Chondrocyte (in vitro differentiated cells): Measurements from ENCODE around the gene PDE4D. TPM values are rescaled to one million over a fixed set of nuclear protein-coding genes. Genes with fewer than 3 reads are reported as not detected.

Experiments used
- DNase-seq: peaks from one replicate; pipeline ENCODE4 v3.0.0; 2021; ENCODE audit warnings: mixed read lengths, low spot score
- H3K27ac Mint-ChIP-seq: one replicate; pipeline ENCODE4 v1.8.0; 2021; ENCODE audit warnings: mild to moderate bottlenecking, moderate library complexity, mixed read lengths; ENCODE audit not compliant: unreplicated experiment
- H3K27me3 Mint-ChIP-seq: 2 replicates; pipeline ENCODE4 v1.8.0; 2021; ENCODE audit warnings: low read depth, mixed read lengths
- H3K36me3 Mint-ChIP-seq: 2 replicates; pipeline ENCODE4 v1.8.0; 2021; ENCODE audit warnings: low read depth, mixed read lengths
- H3K4me1 Mint-ChIP-seq: 2 replicates; pipeline ENCODE4 v1.8.0; 2021; ENCODE audit warnings: low read depth, mild to moderate bottlenecking, mixed read lengths
- H3K4me3 Mint-ChIP-seq: one replicate; pipeline ENCODE4 v1.8.0; 2021; ENCODE audit warnings: mild to moderate bottlenecking, moderate library complexity, mixed read lengths; ENCODE audit not compliant: unreplicated experiment
- H3K9me3 Mint-ChIP-seq: 2 replicates; pipeline ENCODE4 v1.8.0; 2021; ENCODE audit warnings: low read depth, mixed read lengths
- CTCF ChIP-seq: fragments of 200-600 bp; sonication (generic); IDR thresholded peaks from 2 replicates; pipeline ENCODE4 v1.5.0; 2021; ENCODE audit warnings: antibody characterized with exemption, mild to moderate bottlenecking, moderate library complexity
- total RNA-seq: library from RNA; stranded (reverse); gene quantifications from 3 replicates; pipeline ENCODE4 v1.2.1, GENCODE V29; 2021

Gene PDE4D
- total RNA-seq, 1 donor from 2014 or later: 21.1 TPM

- Mint-ChIP-seq H3K36me3 (no peaks in the 10 kb centered on the region), H3K27ac (no peak overlapping the region), H3K27me3 (peaks cover 7% of the 10 kb centered on the region), H3K9me3 (no peaks in the 10 kb centered on the region), H3K4me3 (no peak overlapping the region), H3K4me1 (no peaks in the 10 kb centered on the region)
- no peak for DNase-seq
- TF ChIP-seq CTCF: no peak
Measured at GRCh38 chr5:58932057-58932612, 961.4 kb downstream of the PDE4D start.

GRCh38 chr5:58930520-58930919 is 963.0 kb downstream of the PDE4D start:
- H3K27me3 Mint-ChIP-seq: peaks cover 7% of the 10 kb centered on the region
- DNase-seq: no peak
- H3K36me3 Mint-ChIP-seq: no peaks in the 10 kb centered on the region
- no peak overlapping the region for H3K27ac Mint-ChIP-seq
- no peak for TF ChIP-seq CTCF
- H3K4me1 Mint-ChIP-seq: peaks cover 8% of the 10 kb centered on the region
- H3K9me3 Mint-ChIP-seq: no peaks in the 10 kb centered on the region
- H3K4me3 Mint-ChIP-seq: no peak overlapping the region

GRCh38 chr5:58929726-58930125 is 963.8 kb downstream of the PDE4D start:
- H3K27me3 Mint-ChIP-seq: peaks cover 7% of the 10 kb centered on the region
- TF ChIP-seq CTCF: no peak
- DNase-seq: no peak
- H3K4me1 Mint-ChIP-seq: peaks cover 8% of the 10 kb centered on the region
- H3K4me3 Mint-ChIP-seq: no peak overlapping the region
- H3K36me3 Mint-ChIP-seq: no peaks in the 10 kb centered on the region
- H3K27ac Mint-ChIP-seq: no peak overlapping the region
- no peaks in the 10 kb centered on the region for H3K9me3 Mint-ChIP-seq

- no peak for TF ChIP-seq CTCF
- H3K4me3 Mint-ChIP-seq: no peak overlapping the region
Measured at GRCh38 chr5:58927938-58928337, 965.6 kb downstream of the PDE4D start.

GRCh38 chr5:58927181-58927580 is 966.3 kb downstream of the PDE4D start:
- DNase-seq: no peak

More at GRCh38 chr5:58927938-58928337, 965.6 kb downstream of the PDE4D start:
- no peaks in the 10 kb centered on the region for H3K36me3 Mint-ChIP-seq
- no peak for DNase-seq
- no peak overlapping the region for H3K27ac Mint-ChIP-seq
- peaks cover 8% of the 10 kb centered on the region for H3K4me1 Mint-ChIP-seq
- no peaks in the 10 kb centered on the region for H3K9me3 Mint-ChIP-seq
- peaks cover 7% of the 10 kb centered on the region for H3K27me3 Mint-ChIP-seq

More at GRCh38 chr5:58927181-58927580, 966.3 kb downstream of the PDE4D start:
- no peaks in the 10 kb centered on the region for H3K36me3 Mint-ChIP-seq
- H3K27ac Mint-ChIP-seq: no peak overlapping the region
- no peak overlapping the region for H3K4me3 Mint-ChIP-seq
- no peaks in the 10 kb centered on the region for H3K9me3 Mint-ChIP-seq
- TF ChIP-seq CTCF: no peak
- peaks cover 12% of the 10 kb centered on the region for H3K4me1 Mint-ChIP-seq
- peaks cover 6% of the 10 kb centered on the region for H3K27me3 Mint-ChIP-seq
